ENCODE data around the gene OFD1. TPM values are rescaled to one million over a fixed set of nuclear protein-coding genes. Genes with fewer than 3 reads are reported as not detected.

The OFD1 gene
- total RNA-seq, 1 donor from 2014 or later, result 61.4 TPM

GRCh38 chrX:13780868-13781427, 46.4 kb downstream of the OFD1 start:
- intact Hi-C loops (cut with micrococcal nuclease), result no loop called here
- H3K4me3 Mint-ChIP-seq, result no peak overlapping the region
- ATAC-seq (ENCODE audit: low read depth) (no peak), DNase-seq (no peak)
- no peaks in the 10 kb centered on the region for H3K4me1 Mint-ChIP-seq
- TF ChIP-seq CTCF (IDR thresholded peaks at IDR 0.05), result no peak
- no peaks in the 10 kb centered on the region for H3K27me3 Mint-ChIP-seq
- H3K36me3 Mint-ChIP-seq (ENCODE audit: low read depth), result peaks cover 8% of the 10 kb centered on the region
- POLR2A ChIA-PET, result no interaction called here
- CTCF ChIA-PET, result no interaction called here
- no peaks in the 10 kb centered on the region for H3K9me3 Mint-ChIP-seq
- H3K27ac Mint-ChIP-seq, result no peak overlapping the region

- no peak overlapping the region for H3K27ac Mint-ChIP-seq
- H3K36me3 Mint-ChIP-seq (ENCODE audit: low read depth), result no peaks in the 10 kb centered on the region
- no peaks in the 10 kb centered on the region for H3K4me1 Mint-ChIP-seq
- CTCF ChIA-PET, result no interaction called here
- intact Hi-C loops (cut with micrococcal nuclease), result no loop called here
- no peak overlapping the region for H3K4me3 Mint-ChIP-seq
- POLR2A ChIA-PET, result no interaction called here
- no peak for ATAC-seq (ENCODE audit: low read depth)
- TF ChIP-seq CTCF (IDR thresholded peaks at IDR 0.05), result no peak
- H3K27me3 Mint-ChIP-seq, result no peaks in the 10 kb centered on the region
- DNase-seq, result no peak
- H3K9me3 Mint-ChIP-seq, result no peaks in the 10 kb centered on the region
Measured at GRCh38 chrX:13786048-13786447, 51.5 kb downstream of the OFD1 start.

GRCh38 chrX:13790206-13791131, 55.9 kb downstream of the OFD1 start:
- Mint-ChIP-seq H3K9me3 (no peaks in the 10 kb centered on the region), H3K4me1 (no peaks in the 10 kb centered on the region), H3K27ac (no peak overlapping the region), H3K36me3 (ENCODE audit: low read depth) (no peaks in the 10 kb centered on the region), H3K4me3 (no peak overlapping the region), H3K27me3 (no peaks in the 10 kb centered on the region)
- ATAC-seq (ENCODE audit: low read depth), result no peak
- CTCF ChIA-PET, result no interaction called here
- intact Hi-C loops (cut with micrococcal nuclease), result no loop called here
- POLR2A ChIA-PET, result no interaction called here
- no peak for DNase-seq
- TF ChIP-seq CTCF (IDR thresholded peaks at IDR 0.05), result no peak

- no peaks in the 10 kb centered on the region for H3K36me3 Mint-ChIP-seq (ENCODE audit: low read depth)
- ChIA-PET CTCF (no interaction called here), POLR2A (interaction anchor here (0.6 kb wide), 1 partner anchor 12 kb away, joined by 7 read pairs; no protein-coding TSS in a partner anchor)
- no peak overlapping the region for H3K4me3 Mint-ChIP-seq
- no peak for ATAC-seq (ENCODE audit: low read depth)
- intact Hi-C loops (cut with micrococcal nuclease), result no loop called here
- no peaks in the 10 kb centered on the region for H3K9me3 Mint-ChIP-seq
- H3K27ac Mint-ChIP-seq, result no peak overlapping the region
- no peak for TF ChIP-seq CTCF (IDR thresholded peaks at IDR 0.05)
- H3K27me3 Mint-ChIP-seq, result no peaks in the 10 kb centered on the region
- no peak for DNase-seq
- no peaks in the 10 kb centered on the region for H3K4me1 Mint-ChIP-seq
Measured at GRCh38 chrX:13791145-13791544, 56.6 kb downstream of the OFD1 start.

- POLR2A ChIA-PET, result interaction anchor here (0.6 kb wide), 1 partner anchor 13 kb away, joined by 7 read pairs; no protein-coding TSS in a partner anchor
- no peaks in the 10 kb centered on the region for H3K36me3 Mint-ChIP-seq (ENCODE audit: low read depth)
- no peaks in the 10 kb centered on the region for H3K27me3 Mint-ChIP-seq
- H3K27ac Mint-ChIP-seq, result no peak overlapping the region
- no peaks in the 10 kb centered on the region for H3K4me1 Mint-ChIP-seq
- CTCF ChIA-PET, result no interaction called here
- intact Hi-C loops (cut with micrococcal nuclease), result no loop called here
- DNase-seq (no peak), ATAC-seq (ENCODE audit: low read depth) (no peak)
- no peak overlapping the region for H3K4me3 Mint-ChIP-seq
- no peak for TF ChIP-seq CTCF (IDR thresholded peaks at IDR 0.05)
- H3K9me3 Mint-ChIP-seq, result no peaks in the 10 kb centered on the region
Measured at GRCh38 chrX:13791559-13791958, 57.0 kb downstream of the OFD1 start.
